ENCODE data around the gene CMAS.
"Not testable (repeated sequence)": the region's sequence is repeated elsewhere in the genome, so short reads cannot be mapped to it uniquely, and the experiment has no call there.

The CMAS gene

GRCh38 chr12:22048351-22049041 is 2.5 kb downstream of the CMAS start:
- DNase-seq: no peak

- no peak for DNase-seq
These were observed 4.1 kb downstream of the CMAS start for GRCh38 chr12:22050078-22050477.

- no peak for DNase-seq
These were observed 5.2 kb downstream of the CMAS start for GRCh38 chr12:22051114-22051698.

- DNase-seq: not testable (repeated sequence)
These were observed 7.0 kb downstream of the CMAS start for GRCh38 chr12:22052994-22053393.

- no peak for DNase-seq
These were observed 8.1 kb downstream of the CMAS start for GRCh38 chr12:22054155-22054554.

- DNase-seq: no peak
These were observed 10.6 kb downstream of the CMAS start for GRCh38 chr12:22056607-22057006.

GRCh38 chr12:22059976-22060647 is 14.1 kb downstream of the CMAS start:
- no peak for DNase-seq

GRCh38 chr12:22064968-22065367 is 18.9 kb downstream of the CMAS start:
- no peak for DNase-seq

- no peak for DNase-seq
These were observed 20.3 kb downstream of the CMAS start for GRCh38 chr12:22066310-22066709.

GRCh38 chr12:22069851-22070250 is 23.8 kb downstream of the CMAS start:
- no peak for DNase-seq

GRCh38 chr12:22082190-22082701 is 36.2 kb downstream of the CMAS start:
- DNase-seq: no peak

GRCh38 chr12:22083167-22083566 is 37.1 kb downstream of the CMAS start:
- peak; percentile 9 to 33 for DNase-seq

- DNase-seq: no peak
These were observed 38.8 kb downstream of the CMAS start for GRCh38 chr12:22084852-22085251.

- no peak for DNase-seq
These were observed 42.9 kb downstream of the CMAS start for GRCh38 chr12:22088886-22089285.

- no peak for DNase-seq
These were observed 43.5 kb downstream of the CMAS start for GRCh38 chr12:22089486-22089885.

GRCh38 chr12:22099062-22099461 is 53.0 kb downstream of the CMAS start:
- not testable (repeated sequence) for DNase-seq

GRCh38 chr12:22100958-22101748 is 55.1 kb downstream of the CMAS start:
- DNase-seq: peak; percentile 28 to 36

GRCh38 chr12:22101749-22102243 is 55.8 kb downstream of the CMAS start:
- DNase-seq: no peak

GRCh38 chr12:22103418-22103817 is 57.4 kb downstream of the CMAS start:
- no peak for DNase-seq

GRCh38 chr12:22105542-22105941 is 59.5 kb downstream of the CMAS start:
- DNase-seq: no peak

GRCh38 chr12:22110176-22110575 is 64.2 kb downstream of the CMAS start:
- no peak for DNase-seq
